ENCODE results near the gene ZCCHC2. TPM values are rescaled to one million over a fixed set of nuclear protein-coding genes. Genes with fewer than 3 reads are reported as not detected.
A peak's percentile ranks its signal among the peaks of the same experiment; 100 is the strongest.

ZCCHC2 gene
- total RNA-seq, 3 donors from 2014 or later: 31.9 to 39.5 (median 35.7) TPM

DNA sequence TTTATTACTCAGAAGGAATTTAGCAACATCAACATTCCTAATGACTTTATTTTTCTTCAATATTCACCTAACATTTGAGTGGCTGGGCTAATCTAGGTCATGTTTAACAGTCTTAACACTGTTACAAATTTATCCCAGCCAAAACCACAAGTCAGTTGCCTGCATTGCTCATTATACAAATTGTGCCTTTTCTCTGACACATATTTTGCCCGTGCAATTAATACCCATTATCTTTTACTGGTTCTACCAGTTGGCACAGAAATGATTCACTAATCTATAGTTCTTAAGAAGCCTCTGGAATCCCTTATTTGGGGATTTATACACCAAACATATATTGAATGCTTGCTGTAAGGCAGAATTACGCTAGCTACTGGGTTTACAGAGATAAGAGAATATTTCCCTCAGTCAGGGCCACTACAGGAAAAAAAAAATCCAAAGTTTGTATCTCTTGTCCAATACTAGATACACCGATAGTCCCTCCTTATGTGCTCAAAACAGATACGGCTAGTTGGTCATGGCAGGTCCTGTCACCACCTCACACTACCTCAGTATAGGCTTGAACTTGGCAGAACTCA lies 46.3 kb downstream of the ZCCHC2 start:
- no peak for ATAC-seq
- Mint-ChIP-seq H3K4me1 (ENCODE audit: low read depth) (peaks cover 7% of the 10 kb centered on the region), H3K9me3 (no peaks in the 10 kb centered on the region), H3K27me3 (ENCODE audit: low read depth) (no peaks in the 10 kb centered on the region), H3K4me3 (no peak overlapping the region), H3K36me3 (ENCODE audit: insufficient read depth) (peaks cover 57% of the 10 kb centered on the region)
- no peak for DNase-seq

DNA sequence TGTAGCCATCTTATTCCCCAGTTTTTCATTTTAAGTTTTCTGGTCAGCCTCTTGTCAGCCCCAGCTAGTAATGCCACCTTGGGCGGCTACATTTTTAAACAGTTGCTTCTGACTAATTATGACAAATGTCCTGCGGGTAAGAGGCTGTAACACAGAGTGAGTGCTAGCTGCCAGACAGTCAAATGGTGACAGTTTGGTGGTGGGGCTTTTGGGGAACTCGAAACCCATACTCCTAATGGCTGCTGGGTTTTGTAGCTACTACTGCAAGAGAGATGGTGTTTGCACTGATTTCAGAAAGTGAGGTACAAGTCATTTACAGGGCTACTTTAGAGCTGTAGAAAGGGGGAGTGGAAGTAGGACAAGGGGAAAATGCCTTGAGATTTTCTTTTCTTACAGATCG lies 48.2 kb downstream of the ZCCHC2 start:
- ATAC-seq (peak in 1 of 2 donors; percentile 21), DNase-seq (no peak)
- Mint-ChIP-seq H3K9me3 (no peaks in the 10 kb centered on the region), H3K4me1 (ENCODE audit: low read depth) (peaks cover 7% of the 10 kb centered on the region), H3K27me3 (ENCODE audit: low read depth) (no peaks in the 10 kb centered on the region), H3K4me3 (no peak overlapping the region), H3K36me3 (ENCODE audit: insufficient read depth) (peaks cover 60% of the 10 kb centered on the region)

DNA sequence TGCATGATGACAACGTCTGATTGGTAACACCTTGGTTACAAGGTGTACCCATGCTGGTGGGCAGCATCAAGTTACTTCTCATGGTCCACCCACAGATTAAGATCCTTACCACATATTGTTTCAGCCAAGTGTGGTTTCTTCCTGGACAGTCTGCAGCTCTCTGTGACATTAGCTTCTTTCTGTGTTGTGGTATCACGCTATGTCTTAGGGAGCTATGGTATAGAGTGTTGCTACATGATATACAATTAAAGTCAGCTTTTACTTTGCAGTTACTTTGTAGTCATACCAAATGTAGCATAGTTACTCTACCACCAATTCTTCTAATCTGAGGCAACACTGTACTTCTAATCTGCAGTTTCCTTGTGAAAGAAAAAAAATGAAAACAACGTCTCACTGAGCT lies 48.8 kb downstream of the ZCCHC2 start:
- H3K36me3 Mint-ChIP-seq (ENCODE audit: insufficient read depth): peaks cover 55% of the 10 kb centered on the region
- DNase-seq (no peak), ATAC-seq (peak in 1 of 2 donors; percentile 41)

DNA sequence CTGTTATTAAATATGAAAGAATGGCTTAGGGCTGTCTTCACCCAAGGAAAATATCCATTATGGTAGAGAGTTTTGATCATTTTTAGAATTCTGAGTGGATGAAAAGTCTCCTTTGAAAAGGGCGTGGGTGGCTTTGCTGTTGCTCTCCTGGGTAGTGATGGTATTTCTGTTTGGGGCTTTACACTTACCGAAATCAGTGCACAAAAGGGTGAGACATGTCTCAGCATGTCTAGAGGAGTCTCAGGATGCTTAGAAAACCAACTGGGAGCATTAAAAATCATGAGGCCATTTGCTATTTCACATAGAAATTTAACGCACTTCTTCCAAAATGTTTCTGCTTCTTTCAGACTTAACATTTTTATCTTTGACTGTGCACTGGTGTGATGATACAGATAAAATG lies 49.6 kb downstream of the ZCCHC2 start:
- H3K4me3 Mint-ChIP-seq: no peak overlapping the region
- H3K36me3 Mint-ChIP-seq (ENCODE audit: insufficient read depth): peaks cover 58% of the 10 kb centered on the region
- peaks cover 10% of the 10 kb centered on the region for H3K4me1 Mint-ChIP-seq (ENCODE audit: low read depth)
- ATAC-seq (no peak), DNase-seq (no peak)
- H3K27me3 Mint-ChIP-seq (ENCODE audit: low read depth): no peaks in the 10 kb centered on the region
- no peaks in the 10 kb centered on the region for H3K9me3 Mint-ChIP-seq

More for the DNA sequence above, 48.8 kb downstream of the ZCCHC2 start:
- no peaks in the 10 kb centered on the region for H3K9me3 Mint-ChIP-seq
- H3K4me1 Mint-ChIP-seq (ENCODE audit: low read depth): peaks cover 7% of the 10 kb centered on the region
- no peaks in the 10 kb centered on the region for H3K27me3 Mint-ChIP-seq (ENCODE audit: low read depth)
- H3K4me3 Mint-ChIP-seq: no peak overlapping the region

DNA sequence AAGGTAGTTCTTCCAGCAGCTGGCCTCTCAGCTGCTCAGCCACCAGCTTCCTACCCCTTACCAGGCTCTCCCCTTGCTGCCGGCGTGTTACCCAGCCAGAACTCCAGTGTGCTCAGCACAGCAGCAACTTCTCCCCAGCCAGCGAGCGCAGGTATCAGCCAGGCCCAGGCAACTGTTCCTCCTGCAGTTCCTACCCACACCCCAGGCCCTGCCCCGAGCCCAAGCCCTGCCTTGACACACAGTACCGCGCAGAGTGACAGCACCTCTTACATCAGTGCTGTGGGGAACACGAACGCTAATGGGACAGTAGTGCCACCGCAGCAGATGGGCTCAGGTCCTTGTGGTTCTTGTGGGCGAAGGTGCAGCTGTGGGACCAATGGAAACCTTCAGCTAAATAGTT lies 52.0 kb downstream of the ZCCHC2 start:
- peaks cover 14% of the 10 kb centered on the region for H3K4me1 Mint-ChIP-seq (ENCODE audit: low read depth)
- no peak overlapping the region for H3K4me3 Mint-ChIP-seq
- H3K36me3 Mint-ChIP-seq (ENCODE audit: insufficient read depth): peaks cover 44% of the 10 kb centered on the region
- ATAC-seq (no peak), DNase-seq (no peak)
- H3K27me3 Mint-ChIP-seq (ENCODE audit: low read depth): no peaks in the 10 kb centered on the region
- no peaks in the 10 kb centered on the region for H3K9me3 Mint-ChIP-seq

DNA sequence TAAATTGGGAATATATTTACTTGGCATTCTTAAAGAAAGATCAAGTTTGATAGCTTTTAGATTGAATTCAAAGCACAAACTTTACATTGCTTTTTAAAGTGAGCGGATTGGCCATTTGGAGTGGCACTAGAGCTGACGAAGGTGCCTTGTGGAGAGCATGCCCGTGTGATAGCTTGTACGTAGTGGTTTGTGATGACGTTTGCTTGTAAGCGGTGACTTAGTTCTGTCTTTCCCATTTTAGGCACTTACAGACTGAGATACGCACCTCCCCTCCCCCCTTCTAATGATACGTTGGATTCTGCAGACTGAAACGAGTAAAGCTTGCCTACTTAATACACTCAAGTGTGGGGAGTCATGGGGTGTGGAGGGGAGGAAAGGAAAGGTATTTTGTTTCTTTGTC lies 53.4 kb downstream of the ZCCHC2 start:
- Mint-ChIP-seq H3K9me3 (no peaks in the 10 kb centered on the region), H3K36me3 (ENCODE audit: insufficient read depth) (peaks cover 34% of the 10 kb centered on the region), H3K4me1 (ENCODE audit: low read depth) (peaks cover 10% of the 10 kb centered on the region), H3K4me3 (no peak overlapping the region), H3K27me3 (ENCODE audit: low read depth) (no peaks in the 10 kb centered on the region)
- ATAC-seq (no peak), DNase-seq (no peak)

DNA sequence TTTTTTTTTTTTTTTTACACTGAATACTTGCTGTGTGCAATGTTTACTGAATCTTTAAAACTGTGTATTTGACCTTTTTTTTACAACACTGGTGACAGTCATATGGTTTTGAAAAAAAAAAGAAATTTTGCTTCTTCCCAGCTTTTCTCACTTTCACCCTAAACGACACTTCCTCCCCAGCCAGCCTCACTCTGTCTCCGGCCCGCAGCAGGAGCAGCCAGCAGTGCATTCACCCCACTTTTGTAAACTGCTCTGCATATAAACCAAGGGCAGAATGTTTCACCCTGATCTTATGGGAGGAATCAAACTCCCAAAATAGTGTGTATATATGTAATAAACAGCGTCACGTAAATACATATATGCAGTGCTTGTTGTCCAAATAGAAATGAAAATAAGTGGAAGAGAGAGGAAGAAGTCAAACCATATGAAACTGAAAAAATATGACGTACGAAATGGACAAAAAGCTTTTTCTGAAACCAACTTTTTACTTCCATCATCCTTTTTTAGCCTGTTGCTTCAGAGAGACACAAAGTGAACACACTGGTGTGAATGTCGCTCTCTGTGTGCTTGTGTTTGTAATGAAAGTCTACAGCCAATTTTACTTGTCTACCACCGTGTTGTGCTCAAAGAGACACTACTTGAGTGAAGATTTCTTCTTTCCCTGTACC lies 54.2 kb downstream of the ZCCHC2 start:
- ATAC-seq (no peak), DNase-seq (no peak)
- H3K9me3 Mint-ChIP-seq: no peaks in the 10 kb centered on the region
- H3K36me3 Mint-ChIP-seq (ENCODE audit: insufficient read depth): peaks cover 36% of the 10 kb centered on the region
- no peaks in the 10 kb centered on the region for H3K27me3 Mint-ChIP-seq (ENCODE audit: low read depth)
- peaks cover 7% of the 10 kb centered on the region for H3K4me1 Mint-ChIP-seq (ENCODE audit: low read depth)
- H3K4me3 Mint-ChIP-seq: no peak overlapping the region

DNA sequence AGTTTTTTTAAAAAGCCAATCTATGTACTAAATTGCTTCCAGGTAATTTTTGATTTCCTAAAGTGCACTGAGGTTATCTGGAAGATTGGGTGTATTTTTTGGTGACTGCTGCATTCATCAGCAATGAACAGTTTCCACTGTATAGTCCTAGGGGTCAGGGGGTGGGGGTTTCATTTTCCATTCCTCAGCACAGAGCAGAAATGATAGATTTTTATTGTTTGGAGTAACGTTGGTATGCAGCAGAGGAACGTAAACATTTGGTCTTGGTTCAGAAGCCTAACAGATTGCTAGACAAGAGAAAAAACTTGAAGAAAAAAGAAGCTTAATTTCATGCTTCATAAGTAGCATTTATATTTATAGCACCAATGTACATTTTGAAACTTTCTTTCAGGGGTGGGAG lies 54.9 kb downstream of the ZCCHC2 start:
- H3K27me3 Mint-ChIP-seq (ENCODE audit: low read depth): no peaks in the 10 kb centered on the region
- peaks cover 9% of the 10 kb centered on the region for H3K4me1 Mint-ChIP-seq (ENCODE audit: low read depth)
- DNase-seq: no peak
- peaks cover 33% of the 10 kb centered on the region for H3K36me3 Mint-ChIP-seq (ENCODE audit: insufficient read depth)
- no peak for ATAC-seq
- no peaks in the 10 kb centered on the region for H3K9me3 Mint-ChIP-seq
- H3K4me3 Mint-ChIP-seq: no peak overlapping the region

DNA sequence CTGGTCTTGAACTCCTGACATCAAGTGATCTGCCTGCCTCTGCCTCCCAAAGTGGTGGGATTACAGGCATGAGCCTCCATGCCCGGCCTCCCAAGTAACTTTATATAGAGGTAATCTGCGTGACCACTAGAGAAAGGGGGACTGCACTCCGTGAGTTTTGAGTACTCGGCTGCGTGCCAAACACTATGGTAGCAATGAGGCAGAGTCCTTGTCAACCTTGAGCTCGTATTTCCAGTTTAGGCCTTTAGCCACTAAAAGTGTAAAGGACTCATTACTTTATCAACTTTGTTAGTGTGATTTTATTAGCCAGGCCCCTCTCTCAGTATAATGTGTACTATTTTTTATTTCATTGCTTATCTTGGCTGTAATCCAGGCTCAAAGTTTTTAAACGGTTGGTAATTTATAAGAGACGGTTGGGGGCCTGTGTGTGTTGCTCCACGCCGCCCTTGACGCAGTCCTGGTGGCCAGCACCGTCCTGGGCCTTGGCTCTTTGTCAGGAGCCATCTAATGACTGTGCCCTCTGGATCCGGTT lies 56.2 kb downstream of the ZCCHC2 start:
- Mint-ChIP-seq H3K9me3 (no peaks in the 10 kb centered on the region), H3K4me1 (ENCODE audit: low read depth) (peaks cover 19% of the 10 kb centered on the region), H3K36me3 (ENCODE audit: insufficient read depth) (peaks cover 26% of the 10 kb centered on the region), H3K27me3 (ENCODE audit: low read depth) (no peaks in the 10 kb centered on the region), H3K4me3 (no peak overlapping the region)
- DNase-seq (no peak), ATAC-seq (no peak)

DNA sequence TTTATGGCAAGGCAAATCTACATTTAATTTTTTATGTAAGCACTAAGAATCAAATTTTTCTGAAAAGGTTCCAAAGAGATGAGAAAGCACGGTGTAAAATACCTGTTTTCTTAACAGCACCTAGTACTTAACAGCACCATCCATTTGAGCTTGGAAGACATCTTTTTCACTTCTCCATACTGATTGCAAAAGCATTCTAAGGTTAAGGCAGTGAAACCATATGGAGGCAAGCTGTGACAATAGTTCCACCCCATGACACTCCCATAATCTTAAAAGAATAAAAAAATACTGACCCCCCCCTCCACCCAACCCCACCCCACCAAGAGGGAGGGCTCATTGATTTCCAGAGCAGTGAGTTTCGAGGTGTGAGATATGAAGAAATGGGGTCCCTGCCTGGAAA lies 60.6 kb downstream of the ZCCHC2 start:
- ATAC-seq: no peak
- H3K27me3 Mint-ChIP-seq (ENCODE audit: low read depth): no peaks in the 10 kb centered on the region
- H3K9me3 Mint-ChIP-seq: no peaks in the 10 kb centered on the region
- no peak overlapping the region for H3K4me3 Mint-ChIP-seq
- no peak for DNase-seq
- H3K4me1 Mint-ChIP-seq (ENCODE audit: low read depth): peaks cover 41% of the 10 kb centered on the region
- peaks cover 6% of the 10 kb centered on the region for H3K36me3 Mint-ChIP-seq (ENCODE audit: insufficient read depth)

DNA sequence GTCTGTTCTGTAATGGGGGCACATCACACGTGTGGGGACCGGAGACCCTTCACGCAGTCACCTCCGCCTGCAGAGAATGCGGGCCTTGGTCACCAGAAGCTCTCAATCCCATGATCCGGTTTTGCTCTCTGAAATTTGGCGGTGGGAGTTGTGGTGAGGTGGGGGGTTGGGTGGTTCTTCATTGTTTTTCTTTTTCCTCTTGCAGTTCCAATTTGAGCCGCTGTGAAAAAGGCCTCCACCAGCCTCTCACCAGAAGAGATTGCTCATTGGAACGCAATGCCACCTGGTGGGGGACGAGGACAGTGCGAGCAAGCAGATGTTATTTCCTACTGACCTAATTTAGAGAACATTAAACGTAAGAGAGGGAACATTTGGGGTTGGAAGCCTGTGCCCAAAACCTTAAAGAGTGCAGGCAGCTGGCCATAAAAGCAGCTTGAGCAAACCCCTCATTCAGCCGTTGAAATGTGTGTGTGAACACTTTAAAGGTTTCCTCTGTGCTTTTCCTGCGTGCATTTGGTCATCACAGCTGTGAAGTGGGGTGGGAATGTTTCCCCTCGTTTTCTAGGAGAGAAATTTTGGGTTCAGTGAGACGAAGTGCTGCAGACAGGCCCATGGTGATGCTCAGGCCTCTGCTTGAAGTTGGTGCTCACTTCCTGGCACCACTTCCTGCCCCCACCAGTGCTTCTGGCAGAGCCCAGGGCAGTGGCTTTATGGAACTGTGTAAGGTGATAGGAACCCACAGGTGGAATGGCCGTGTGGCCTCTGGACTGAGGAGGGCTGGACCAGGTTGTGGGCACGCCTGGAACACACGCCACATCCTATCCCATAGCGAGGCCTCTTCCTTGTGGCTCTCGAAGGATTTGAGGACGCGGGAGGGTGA lies 61.7 kb downstream of the ZCCHC2 start:
- Mint-ChIP-seq H3K4me3 (peak overlapping the region; percentile 7), H3K27me3 (ENCODE audit: low read depth) (no peaks in the 10 kb centered on the region), H3K9me3 (no peaks in the 10 kb centered on the region), H3K4me1 (ENCODE audit: low read depth) (peaks cover 41% of the 10 kb centered on the region), H3K36me3 (ENCODE audit: insufficient read depth) (peaks cover 6% of the 10 kb centered on the region)
- ATAC-seq: peak; percentile 72 to 83
- peak; percentile 76 for DNase-seq

DNA sequence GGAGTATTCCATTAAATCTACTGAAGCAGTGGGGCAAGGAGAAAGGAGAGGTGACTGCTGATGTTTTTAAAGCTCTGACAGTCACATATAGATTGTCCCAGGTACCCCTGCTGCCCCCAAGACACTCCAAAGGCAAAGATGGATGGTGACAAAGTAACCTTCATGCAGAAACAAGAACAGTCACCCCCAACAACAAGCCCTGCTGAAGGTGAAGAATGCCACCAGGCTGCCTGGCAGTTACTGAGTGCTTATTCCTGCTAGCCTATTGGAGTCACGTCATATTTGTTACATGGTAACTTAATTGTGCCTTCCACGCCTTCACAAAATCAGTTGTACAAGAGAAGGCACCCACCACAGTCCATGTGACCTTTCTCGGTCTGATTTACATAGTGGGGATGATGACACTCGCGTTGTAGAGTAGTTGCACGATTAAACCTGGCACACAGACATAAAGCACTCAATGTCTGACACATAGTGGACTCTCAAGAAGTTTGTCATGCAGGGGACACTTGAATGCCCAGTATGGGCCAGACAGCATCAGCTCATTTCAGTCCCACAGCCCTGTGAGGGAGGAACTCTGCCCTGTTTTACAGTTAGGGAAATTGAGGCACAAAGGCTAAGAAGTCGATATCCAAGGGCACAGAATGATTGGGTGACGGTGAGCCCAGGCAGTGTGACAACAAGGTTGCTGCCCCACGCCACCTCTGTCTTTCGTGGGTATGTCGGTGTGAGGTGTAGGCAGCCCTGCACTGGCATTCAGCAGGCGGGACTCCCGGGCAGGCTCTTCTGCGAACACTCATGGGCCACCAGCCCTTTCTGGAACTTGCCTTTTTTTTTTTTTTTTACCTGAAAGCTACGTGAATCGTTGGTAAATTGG lies 62.7 kb downstream of the ZCCHC2 start:
- Mint-ChIP-seq H3K4me1 (ENCODE audit: low read depth) (peaks cover 41% of the 10 kb centered on the region), H3K36me3 (ENCODE audit: insufficient read depth) (peaks cover 6% of the 10 kb centered on the region), H3K27me3 (ENCODE audit: low read depth) (no peaks in the 10 kb centered on the region), H3K4me3 (peak overlapping the region; percentile 60), H3K9me3 (no peaks in the 10 kb centered on the region)
- ATAC-seq: peak; percentile 77 to 83
- peak; percentile 33 for DNase-seq

DNA sequence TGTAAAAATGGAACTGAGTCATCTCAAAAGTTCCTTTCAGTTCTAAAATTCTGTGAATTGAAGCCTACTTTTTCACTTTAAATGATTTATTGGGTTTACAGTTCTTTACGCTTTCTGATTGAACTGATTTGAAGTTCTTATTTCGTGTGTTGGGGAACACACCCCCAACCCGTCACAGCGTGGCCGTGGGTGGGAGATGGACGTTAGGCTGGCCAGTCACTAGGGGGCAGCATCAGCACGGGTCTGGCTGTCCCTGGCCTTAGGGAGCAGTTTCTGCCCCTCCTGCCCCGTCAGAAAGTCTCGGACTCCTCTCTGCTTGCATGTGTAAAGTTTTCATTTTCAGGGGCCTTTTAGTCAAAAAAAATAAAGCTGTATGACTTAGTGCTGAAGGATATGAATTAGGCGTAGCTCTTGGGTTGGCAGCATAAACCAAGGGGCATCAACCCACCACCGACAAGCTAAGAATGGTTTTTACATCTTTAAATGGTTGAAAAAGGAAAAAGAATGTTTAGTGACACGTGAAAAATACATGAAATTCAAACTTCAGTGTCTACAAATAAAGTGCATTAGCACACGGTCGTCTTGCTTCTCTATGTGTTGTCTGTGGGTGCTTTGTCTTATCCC lies 63.4 kb downstream of the ZCCHC2 start:
- H3K4me1 Mint-ChIP-seq (ENCODE audit: low read depth): peaks cover 41% of the 10 kb centered on the region
- peak; percentile 63 to 64 for ATAC-seq
- DNase-seq: peak; percentile 51
- peaks cover 6% of the 10 kb centered on the region for H3K36me3 Mint-ChIP-seq (ENCODE audit: insufficient read depth)
- no peaks in the 10 kb centered on the region for H3K27me3 Mint-ChIP-seq (ENCODE audit: low read depth)
- H3K4me3 Mint-ChIP-seq: peak overlapping the region; percentile 60
- H3K9me3 Mint-ChIP-seq: no peaks in the 10 kb centered on the region

Data from activated T-cell treated with anti-CD3 and anti-CD28 coated beads, Interleukin-2, amount 50 U/mL, for 4 hours (primary cell).